ENCODE data around the gene TCF4. TPM values are rescaled to one million over a fixed set of nuclear protein-coding genes. Genes with fewer than 3 reads are reported as not detected.

TCF4 gene
- total and polyA plus RNA-seq, 2 of the 13 experiments (the other 11 are each of a cell fraction or from before 2014, with no cell fraction given), result not detected

- H3K27ac ChIP-seq (ENCODE audit: extremely low read length, insufficient read depth, low read length), result no peak overlapping the region
- no peaks in the 10 kb centered on the region for H3K9me3 ChIP-seq (ENCODE audit: low read length)
- H3K79me2 ChIP-seq (ENCODE audit: insufficient read depth, low read length), result no peaks in the 10 kb centered on the region
- H3K4me1 ChIP-seq (ENCODE audit: insufficient read depth, low read length), result no peaks in the 10 kb centered on the region
- H3K4me2 ChIP-seq (ENCODE audit: low read depth, low read length), result no peak overlapping the region
- FAIRE-seq (no peak), ATAC-seq (no peak), DNase-seq (ENCODE audit: low spot score) (no peak)
- no peak overlapping the region for H3K9ac ChIP-seq (ENCODE audit: insufficient read depth, low read depth, low read length)
- no TSS peak for BruUV-seq (replicated peaks)
- H3K4me3 ChIP-seq (replicated peaks in 1 of 3; ENCODE audit: insufficient read depth in 1 of 3, low read depth in 2 of 3, low read length in 3 of 3), result no peak overlapping the region
- TF ChIP-seq ZNF256 (CRISPR knock-in tag; conservative IDR thresholded peaks at IDR 0.05) (no peak), ZNF20 (CRISPR knock-in tag; IDR thresholded peaks at IDR 0.05) (no peak)
- no peak overlapping the region for H2AFZ ChIP-seq (ENCODE audit: low read length)
- intact Hi-C loops (cut with micrococcal nuclease; ENCODE audit: unreplicated experiment) (no loop called here), in situ Hi-C loops (cut with HindIII; ENCODE audit: extremely low pct_ligation_motif_present, low pct_unique_long_range_greater_than_20kb) (no loop called here)
- no peaks in the 10 kb centered on the region for H3K36me3 ChIP-seq (replicated peaks in 1 of 2; ENCODE audit: control insufficient read depth in 1 of 2, insufficient read depth in 2 of 2, low read length in 2 of 2)
- WGBS (ENCODE audit: low lambda C conversion rate), result 0% methylated on average over 2 of the region's 2 CpGs
- POLR2A ChIA-PET, result no interaction called here
- CTCF ChIA-PET (ENCODE audit: low intra/inter-chr PET ratio, low total read pairs), result no interaction called here
- H4K20me1 ChIP-seq (ENCODE audit: insufficient read depth, low read length), result no peaks in the 10 kb centered on the region
- H3K27me3 ChIP-seq (ENCODE audit: control insufficient read depth in 1 of 2, insufficient read depth in 2 of 2, low read length in 2 of 2), result no peaks in the 10 kb centered on the region
Measured at GRCh38 chr18:55376387-55376786, 211.6 kb downstream of the TCF4 start.

DNA sequence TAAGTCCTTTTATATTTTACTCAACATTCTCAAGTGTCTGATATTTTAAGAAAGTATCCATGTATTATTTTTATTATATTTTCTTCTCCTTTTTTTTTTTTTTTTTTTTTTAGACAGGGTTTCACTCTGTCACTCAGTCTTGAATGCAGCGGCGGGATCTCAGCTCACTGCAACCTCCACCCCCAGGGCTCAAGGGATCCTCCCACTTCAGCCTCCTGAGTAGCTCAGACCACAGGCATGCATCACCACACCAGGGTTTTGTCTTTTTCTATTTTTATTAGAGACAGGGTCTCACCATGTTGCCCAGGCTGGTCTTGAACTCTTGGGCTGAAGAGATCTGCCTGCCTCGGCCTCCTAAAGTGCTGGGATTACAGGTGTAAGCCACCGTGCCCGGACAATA lies 212.1 kb downstream of the TCF4 start:
- no peak overlapping the region for H3K9ac ChIP-seq (ENCODE audit: insufficient read depth, low read depth, low read length)
- in situ Hi-C loops (cut with HindIII; ENCODE audit: extremely low pct_ligation_motif_present, low pct_unique_long_range_greater_than_20kb), result no loop called here
- intact Hi-C loops (cut with micrococcal nuclease; ENCODE audit: unreplicated experiment), result no loop called here
- H3K27me3 ChIP-seq (ENCODE audit: control insufficient read depth in 1 of 2, insufficient read depth in 2 of 2, low read length in 2 of 2), result no peaks in the 10 kb centered on the region
- H3K4me2 ChIP-seq (ENCODE audit: low read depth, low read length), result no peak overlapping the region
- no TSS peak for BruUV-seq (replicated peaks)
- ATAC-seq (no peak), DNase-seq (ENCODE audit: low spot score) (no peak), FAIRE-seq (no peak)
- WGBS (ENCODE audit: low lambda C conversion rate), result 30% methylated on average over 5 of the region's 5 CpGs
- H2AFZ ChIP-seq (ENCODE audit: low read length), result no peak overlapping the region
- no peaks in the 10 kb centered on the region for H3K36me3 ChIP-seq (replicated peaks in 1 of 2; ENCODE audit: control insufficient read depth in 1 of 2, insufficient read depth in 2 of 2, low read length in 2 of 2)
- no peaks in the 10 kb centered on the region for H3K79me2 ChIP-seq (ENCODE audit: insufficient read depth, low read length)
- no peaks in the 10 kb centered on the region for H3K4me1 ChIP-seq (ENCODE audit: insufficient read depth, low read length)
- POLR2A ChIA-PET, result no interaction called here
- no peaks in the 10 kb centered on the region for H3K9me3 ChIP-seq (ENCODE audit: low read length)
- CTCF ChIA-PET (ENCODE audit: low intra/inter-chr PET ratio, low total read pairs), result no interaction called here
- no peak overlapping the region for H3K27ac ChIP-seq (ENCODE audit: extremely low read length, insufficient read depth, low read length)
- no peak overlapping the region for H3K4me3 ChIP-seq (replicated peaks in 1 of 3; ENCODE audit: insufficient read depth in 1 of 3, low read depth in 2 of 3, low read length in 3 of 3)
- H4K20me1 ChIP-seq (ENCODE audit: insufficient read depth, low read length), result no peaks in the 10 kb centered on the region
- TF ChIP-seq PAF1 (CRISPR knock-in tag; IDR thresholded peaks at IDR 0.05), result no peak
- TF ChIP-seq SMYD3 (CRISPR knock-in tag; IDR thresholded peaks at IDR 0.05), result no peak
- no peak for TF ChIP-seq ZSCAN20 (CRISPR knock-in tag; IDR thresholded peaks at IDR 0.05; ENCODE audit: borderline replicate concordance)
- no peak for TF ChIP-seq ZNF558 (CRISPR knock-in tag; IDR thresholded peaks at IDR 0.05; ENCODE audit: borderline replicate concordance)
- TF ChIP-seq MBNL3 (CRISPR knock-in tag; conservative IDR thresholded peaks at IDR 0.05), result no peak
- TF ChIP-seq, protein P1, sequence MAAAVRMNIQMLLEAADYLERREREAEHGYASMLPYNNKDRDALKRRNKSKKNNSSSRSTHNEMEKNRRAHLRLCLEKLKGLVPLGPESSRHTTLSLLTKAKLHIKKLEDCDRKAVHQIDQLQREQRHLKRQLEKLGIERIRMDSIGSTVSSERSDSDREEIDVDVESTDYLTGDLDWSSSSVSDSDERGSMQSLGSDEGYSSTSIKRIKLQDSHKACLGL (CRISPR knock-in tag; IDR thresholded peaks at IDR 0.05), result no peak
- no peak for TF ChIP-seq ZBTB49 (CRISPR knock-in tag; IDR thresholded peaks at IDR 0.05; ENCODE audit: borderline replicate concordance)
- no peak for TF ChIP-seq KMT2A (CRISPR knock-in tag; IDR thresholded peaks at IDR 0.05)
- TF ChIP-seq ZNF143 (CRISPR knock-in tag; IDR thresholded peaks at IDR 0.05), result no peak
- no peak for TF ChIP-seq PHF21A (CRISPR knock-in tag; IDR thresholded peaks at IDR 0.05)
- no peak for TF ChIP-seq GTF3A (CRISPR knock-in tag; conservative IDR thresholded peaks at IDR 0.05)
- no peak for TF ChIP-seq EZH2 (conservative IDR thresholded peaks at IDR 0.05; ENCODE audit: low read depth, low read length)

Data from HepG2 (cell line).